Thoracic aorta (tissue), 2 donors: ENCODE results near the gene IDI1. TPM values are rescaled to one million over a fixed set of nuclear protein-coding genes. Genes with fewer than 3 reads are reported as not detected.

Experiments used
- ATAC-seq: fragments of 150-250 bp; one replicate; pipeline ENCODE4 v1.8.0; 2017; ENCODE audit warnings: low read depth; ENCODE audit not compliant: insufficient number of reproducible peaks, low FRiP score
- DNase-seq: peaks from one replicate; pipeline ENCODE4 v3.0.0-alpha.2; 2020; ENCODE audit warnings: low spot score
- H3K27ac ChIP-seq, 2 donors: fragments of 200-600 bp; sonication (generic); 1 replicate in 1 of 2; 2 replicates in 1 of 2; pipeline ENCODE4 v1.5.1; 2016; ENCODE audit warnings: mild to moderate bottlenecking in 2 of 2, moderate library complexity in 2 of 2
- H3K27me3 ChIP-seq: fragments of 200-600 bp; sonication (generic); replicated peaks from 2 replicates; pipeline ENCODE4 v1.6.0; 2016; ENCODE audit warnings: mild to moderate bottlenecking; ENCODE audit not compliant: insufficient read depth
- H3K36me3 ChIP-seq: fragments of 200-600 bp; sonication (generic); one replicate; pipeline ENCODE4 v1.5.1; 2016
- H3K4me1 ChIP-seq, 2 donors: fragments of 200-600 bp; sonication (generic); 1 replicate in 1 of 2; 2 replicates in 1 of 2; pipeline versions ENCODE4 v1.5.1 to v1.6.0; 2016; ENCODE audit warnings: low read depth in 2 of 2, mild to moderate bottlenecking in 1 of 2; ENCODE audit not compliant: control insufficient read depth in 1 of 2
- H3K4me3 ChIP-seq: fragments of 200-600 bp; sonication (generic); 2 replicates; pipeline ENCODE4 v1.5.1; 2016; ENCODE audit warnings: mild to moderate bottlenecking
- H3K9me3 ChIP-seq: fragments of 200-600 bp; sonication (generic); 2 replicates; pipeline ENCODE4 v1.5.1; 2016
- total RNA-seq, 2 donors: library from RNA; depleted of rRNA; stranded (reverse); fragments of >200 nt; gene quantifications; one replicate each; pipeline versions ENCODE4 v1.1.0 to v1.2.3, GENCODE V29; 2016
- TF ChIP-seq, protein P1 (sequence below): fragments of 200-600 bp; sonication (generic); IDR thresholded peaks from one replicate; pipeline ENCODE4 v1.5.1; 2019; ENCODE audit warnings: antibody characterized with exemption

The IDI1 gene
- total RNA-seq, 2 donors from 2014 or later, result 19.2 to 26.7 TPM

DNA sequence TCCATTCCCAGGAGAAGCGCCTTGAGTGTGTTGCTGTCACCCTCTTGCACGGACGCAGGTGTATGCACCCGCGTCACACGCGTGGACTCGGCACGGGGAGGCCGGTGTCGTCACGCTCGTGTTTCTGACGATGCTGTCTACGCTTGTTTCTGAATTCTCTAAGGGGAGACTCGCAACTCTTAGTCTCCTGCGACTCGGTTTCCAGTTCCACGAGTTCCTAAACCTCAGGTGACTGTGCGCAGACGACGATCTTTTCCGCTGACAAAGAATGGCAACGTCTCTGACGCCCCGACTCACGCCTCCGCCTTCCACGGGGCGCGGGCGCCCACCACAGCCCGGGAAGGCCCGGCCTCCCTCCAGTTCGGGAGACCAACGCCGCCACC, 579 bp downstream of the IDI1 start:
- H3K4me1 ChIP-seq, result peaks cover 15 to 46% of the 10 kb centered on the region in 2 donors

DNA sequence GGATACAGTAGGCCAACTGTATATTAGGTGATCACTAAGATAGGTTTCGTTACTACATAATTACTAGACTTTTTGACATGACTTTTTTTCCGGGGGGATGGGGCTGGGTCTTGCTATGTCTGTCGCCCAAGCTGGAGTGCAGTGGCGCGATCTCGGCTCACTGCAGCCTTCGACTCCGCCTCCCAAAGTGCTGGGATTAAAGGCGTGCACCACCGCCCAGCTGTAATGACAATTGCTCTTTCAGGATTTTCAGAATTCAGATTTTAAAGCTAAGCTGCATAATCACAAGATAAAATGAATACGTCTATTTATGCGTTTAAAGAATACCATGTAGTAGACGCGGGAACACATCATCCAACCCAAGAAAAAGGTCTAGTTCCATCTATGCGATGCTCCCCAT, 982 bp downstream of the IDI1 start:
- no peaks in the 10 kb centered on the region for H3K9me3 ChIP-seq
- ATAC-seq (no peak), DNase-seq (no peak)
- peak overlapping the region; percentile 99 to 100 for H3K27ac ChIP-seq
- TF ChIP-seq, protein P1, sequence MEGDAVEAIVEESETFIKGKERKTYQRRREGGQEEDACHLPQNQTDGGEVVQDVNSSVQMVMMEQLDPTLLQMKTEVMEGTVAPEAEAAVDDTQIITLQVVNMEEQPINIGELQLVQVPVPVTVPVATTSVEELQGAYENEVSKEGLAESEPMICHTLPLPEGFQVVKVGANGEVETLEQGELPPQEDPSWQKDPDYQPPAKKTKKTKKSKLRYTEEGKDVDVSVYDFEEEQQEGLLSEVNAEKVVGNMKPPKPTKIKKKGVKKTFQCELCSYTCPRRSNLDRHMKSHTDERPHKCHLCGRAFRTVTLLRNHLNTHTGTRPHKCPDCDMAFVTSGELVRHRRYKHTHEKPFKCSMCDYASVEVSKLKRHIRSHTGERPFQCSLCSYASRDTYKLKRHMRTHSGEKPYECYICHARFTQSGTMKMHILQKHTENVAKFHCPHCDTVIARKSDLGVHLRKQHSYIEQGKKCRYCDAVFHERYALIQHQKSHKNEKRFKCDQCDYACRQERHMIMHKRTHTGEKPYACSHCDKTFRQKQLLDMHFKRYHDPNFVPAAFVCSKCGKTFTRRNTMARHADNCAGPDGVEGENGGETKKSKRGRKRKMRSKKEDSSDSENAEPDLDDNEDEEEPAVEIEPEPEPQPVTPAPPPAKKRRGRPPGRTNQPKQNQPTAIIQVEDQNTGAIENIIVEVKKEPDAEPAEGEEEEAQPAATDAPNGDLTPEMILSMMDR, result no peak
- no peaks in the 10 kb centered on the region for H3K27me3 ChIP-seq
- H3K36me3 ChIP-seq, result peaks cover 4% of the 10 kb centered on the region
- peaks cover 15 to 45% of the 10 kb centered on the region in 2 donors for H3K4me1 ChIP-seq
- H3K4me3 ChIP-seq, result peak overlapping the region; percentile 93

More for the DNA sequence above, 579 bp downstream of the IDI1 start:
- ATAC-seq (peak; percentile 55), DNase-seq (no peak)
- Histone ChIP-seq H3K9me3 (no peaks in the 10 kb centered on the region), H3K36me3 (peaks cover under 1% of the 10 kb centered on the region), H3K27me3 (no peaks in the 10 kb centered on the region), H3K4me3 (peak overlapping the region; percentile 93), H3K27ac (peak overlapping the region; percentile 99 to 100)
- TF ChIP-seq, protein P1, result no peak

DNA sequence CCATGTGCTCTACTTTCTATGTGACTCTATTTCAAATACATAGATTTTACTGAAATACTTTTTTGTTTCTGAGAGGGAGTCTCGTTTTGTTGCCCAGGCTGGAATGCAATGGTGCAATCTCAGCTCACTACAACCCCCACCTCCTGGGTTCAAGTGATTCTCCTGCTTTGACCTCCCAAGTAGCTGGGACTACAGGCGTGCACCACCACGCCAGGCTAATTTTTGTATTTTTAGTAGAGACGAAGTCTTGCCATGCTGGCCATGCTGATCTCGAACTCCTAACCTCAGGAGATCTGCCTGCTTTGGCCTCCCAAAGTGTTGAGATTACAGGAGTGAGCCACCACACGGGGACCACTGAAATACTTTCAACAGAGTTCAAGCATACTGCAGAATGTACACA, 3.5 kb downstream of the IDI1 start:
- Histone ChIP-seq H3K27ac (no peak overlapping the region), H3K9me3 (no peaks in the 10 kb centered on the region), H3K36me3 (peaks cover 23% of the 10 kb centered on the region), H3K4me1 (peaks cover 10 to 34% of the 10 kb centered on the region in 2 donors), H3K4me3 (no peak overlapping the region), H3K27me3 (no peaks in the 10 kb centered on the region)
- DNase-seq (no peak), ATAC-seq (no peak)
- TF ChIP-seq, protein P1, result no peak

DNA sequence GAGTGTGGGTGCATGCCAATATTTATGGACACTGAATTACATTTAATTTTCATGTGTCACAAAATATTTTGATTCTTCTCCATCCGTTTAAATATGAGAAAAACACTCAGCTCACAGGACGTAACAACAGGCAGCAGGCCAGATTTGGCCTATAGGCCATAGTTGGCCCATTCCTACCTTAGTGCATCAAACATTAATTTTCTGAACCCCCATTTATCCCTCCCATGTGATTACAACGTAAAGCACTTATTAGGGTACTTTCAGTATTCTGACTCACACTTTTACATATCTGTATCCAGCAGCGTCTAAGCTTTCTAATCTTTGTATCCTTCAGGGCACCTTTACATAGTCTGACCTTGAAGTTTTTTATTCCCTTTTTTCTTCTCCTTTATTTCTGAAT, 4.0 kb downstream of the IDI1 start:
- no peak for DNase-seq
- TF ChIP-seq, protein P1, result no peak
- H3K27ac ChIP-seq, result no peak overlapping the region

DNA sequence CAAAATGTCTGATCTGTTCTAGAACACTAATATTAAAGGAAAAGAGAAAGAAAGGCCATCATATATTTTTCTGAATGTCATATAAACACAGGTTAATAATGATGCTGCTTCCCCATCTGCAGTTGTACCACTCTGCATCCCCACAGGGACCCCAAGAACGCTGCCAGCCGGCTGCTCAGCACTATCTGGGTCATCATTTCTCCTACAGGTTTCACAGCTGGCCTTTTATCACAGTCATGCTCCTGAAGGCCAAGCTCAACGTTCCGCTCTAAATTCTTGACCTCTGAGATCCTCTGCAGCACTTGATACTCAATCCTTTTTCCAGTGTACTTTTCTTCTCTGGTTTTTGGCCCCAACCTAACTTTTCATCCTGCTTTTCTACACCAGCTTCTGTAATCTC, 4.8 kb downstream of the IDI1 start:
- no peaks in the 10 kb centered on the region for H3K27me3 ChIP-seq
- no peak for ATAC-seq

More for the DNA sequence above, 4.0 kb downstream of the IDI1 start:
- ATAC-seq, result no peak
- Histone ChIP-seq H3K4me3 (no peak overlapping the region), H3K9me3 (no peaks in the 10 kb centered on the region), H3K4me1 (peaks cover 6 to 29% of the 10 kb centered on the region in 2 donors), H3K27me3 (no peaks in the 10 kb centered on the region), H3K36me3 (peaks cover 26% of the 10 kb centered on the region)

More for the DNA sequence above, 4.8 kb downstream of the IDI1 start:
- H3K4me3 ChIP-seq, result peak overlapping the region; percentile 33
- no peaks in the 10 kb centered on the region for H3K9me3 ChIP-seq
- no peak for DNase-seq
- peaks cover 26% of the 10 kb centered on the region for H3K36me3 ChIP-seq
- peak overlapping the region in 1 of 2 donors; percentile 37 for H3K27ac ChIP-seq
- H3K4me1 ChIP-seq, result peaks cover 5 to 24% of the 10 kb centered on the region in 2 donors
- TF ChIP-seq, protein P1, result no peak
